Ascending aorta (tissue), 2 donors: Measurements from ENCODE around the gene OR10AD1. TPM values are rescaled to one million over a fixed set of nuclear protein-coding genes. Genes with fewer than 3 reads are reported as not detected.

Source experiments
- DNase-seq, 2 donors: peaks; one replicate each; pipeline ENCODE4 v3.0.0-alpha.2; 2019; ENCODE audit warnings: low spot score in 2 of 2
- H3K27ac ChIP-seq, 2 donors: fragments of 200-600 bp; sonication (generic); one replicate each; pipeline ENCODE4 v1.5.1; 2016 to 2017; ENCODE audit warnings: mild to moderate bottlenecking in 1 of 2
- H3K27me3 ChIP-seq: fragments of 200-600 bp; sonication (generic); one replicate; pipeline ENCODE4 v1.5.1; 2017
- H3K36me3 ChIP-seq, 2 donors: fragments of 200-600 bp; sonication (generic); one replicate each; pipeline ENCODE4 v1.5.1; 2016
- H3K4me1 ChIP-seq, 2 donors: fragments of 200-600 bp; sonication (generic); one replicate each; pipeline ENCODE4 v1.5.1; 2016 to 2017; ENCODE audit warnings: mild to moderate bottlenecking in 1 of 2
- H3K4me3 ChIP-seq, 2 donors: fragments of 200-600 bp; sonication (generic); one replicate each; pipeline ENCODE4 v1.5.1; 2016 to 2017; ENCODE audit warnings: mild to moderate bottlenecking in 1 of 2
- H3K9me3 ChIP-seq, 2 donors: fragments of 200-600 bp; sonication (generic); one replicate each; pipeline ENCODE4 v1.5.1; 2016
- CTCF ChIP-seq, 3 experiments: fragments of 200-600 bp in 2 of 3; fragments of 450-650 bp in 1 of 3; sonication (generic) in 2 of 3; IDR thresholded peaks; one replicate each; pipeline ENCODE4 v1.5.1; 2016 to 2019; ENCODE audit warnings: antibody characterized with exemption in 3 of 3, mild to moderate bottlenecking in 1 of 3, moderate library complexity in 1 of 3
- intact Hi-C: fragments of 100-400 bp; cut with DNase I; formaldehyde crosslinking; loops from one replicate; pipeline ENCODE4 v1.15.1; 2023
- total RNA-seq: library from RNA; depleted of rRNA; stranded (reverse); fragments of >200 nt; gene quantifications from one replicate; pipeline ENCODE4 v1.1.0, GENCODE V29; 2016

The OR10AD1 gene
- total RNA-seq, 1 donor from 2014 or later = not detected

DNA sequence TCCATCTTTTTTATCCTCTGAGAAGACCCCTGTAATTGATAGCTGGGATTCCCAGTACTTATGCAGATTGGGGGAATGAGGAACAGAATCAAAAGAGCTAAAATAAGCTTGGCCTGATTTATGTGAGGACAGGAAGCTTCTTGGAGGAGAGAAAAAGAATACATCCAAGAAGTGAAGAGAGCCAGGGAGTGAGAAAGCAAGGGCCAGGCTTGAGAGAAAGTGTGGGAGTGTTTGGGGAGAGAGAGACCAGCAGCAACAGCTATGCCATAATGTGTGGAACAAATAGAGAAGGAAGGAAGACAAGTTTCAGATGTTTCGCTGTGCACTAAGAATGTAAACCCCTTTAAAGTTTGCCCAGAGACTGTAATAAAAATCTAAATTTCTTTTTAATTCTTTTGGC, 23.6 kb downstream of the OR10AD1 start:
- Histone ChIP-seq H3K9me3 (no peaks in the 10 kb centered on the region), H3K27ac (no peak overlapping the region), H3K4me3 (no peak overlapping the region), H3K36me3 (no peaks in the 10 kb centered on the region), H3K4me1 (peaks cover 4 to 5% of the 10 kb centered on the region in 2 donors), H3K27me3 (no peaks in the 10 kb centered on the region)
- intact Hi-C loops = no loop called here
- TF ChIP-seq CTCF (IDR thresholded peaks at IDR 0.05) = no peak
- no peak for DNase-seq

- DNase-seq = no peak
- Histone ChIP-seq H3K9me3 (no peaks in the 10 kb centered on the region), H3K4me1 (peaks cover 0 to 3% of the 10 kb centered on the region in 2 donors), H3K4me3 (no peak overlapping the region), H3K36me3 (no peaks in the 10 kb centered on the region), H3K27me3 (no peaks in the 10 kb centered on the region), H3K27ac (no peak overlapping the region)
- TF ChIP-seq CTCF (IDR thresholded peaks at IDR 0.05) = no peak
- intact Hi-C loops = no loop called here
Observed at GRCh38 chr12:48177982-48178381, 25.1 kb downstream of the OR10AD1 start.

- intact Hi-C loops = no loop called here
- no peak for TF ChIP-seq CTCF (IDR thresholded peaks at IDR 0.05)
Observed at GRCh38 chr12:48176417-48176751, 26.7 kb downstream of the OR10AD1 start.

DNA sequence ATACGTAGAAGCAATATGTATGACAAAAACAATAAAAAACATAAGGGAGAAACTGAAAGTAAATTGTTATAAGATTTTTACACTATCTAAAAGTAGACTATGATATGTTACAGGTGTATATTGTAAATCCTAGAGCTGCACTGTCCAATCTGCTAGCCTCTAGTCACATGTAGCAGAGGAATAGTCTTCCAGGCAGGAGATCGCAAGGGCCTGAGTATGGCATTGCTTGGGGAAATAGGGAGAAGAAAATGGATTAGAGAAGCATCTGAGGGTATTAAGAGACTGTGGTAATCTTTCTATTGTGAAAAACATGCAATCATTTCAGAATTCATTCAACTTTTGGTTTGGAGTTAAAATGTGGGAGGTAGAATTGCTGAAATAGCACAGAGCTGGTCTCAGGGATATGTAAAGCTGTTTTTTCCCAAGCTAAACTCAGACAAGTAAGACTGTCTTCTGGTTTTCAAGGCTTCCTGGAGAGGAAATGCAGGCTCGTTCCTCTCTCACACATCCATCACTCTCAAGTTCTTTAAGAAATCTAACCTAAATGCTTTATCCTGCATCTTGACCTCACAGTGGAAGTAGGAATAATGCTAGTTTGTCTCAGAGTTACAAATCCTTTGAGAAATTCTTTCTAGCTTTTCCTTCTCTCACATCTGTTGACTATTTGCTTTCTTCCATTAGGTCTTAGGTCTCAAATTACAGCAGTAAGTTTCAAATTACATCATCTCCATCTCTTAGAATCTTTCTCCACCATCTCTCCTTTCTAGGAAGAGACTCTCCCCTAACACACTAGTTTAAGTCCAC, 27.3 kb downstream of the OR10AD1 start:
- Histone ChIP-seq H3K36me3 (no peaks in the 10 kb centered on the region), H3K4me1 (no peaks in the 10 kb centered on the region), H3K27me3 (no peaks in the 10 kb centered on the region), H3K27ac (no peak overlapping the region), H3K4me3 (no peak overlapping the region), H3K9me3 (no peaks in the 10 kb centered on the region)
- DNase-seq = no peak
- no peak for TF ChIP-seq CTCF (IDR thresholded peaks at IDR 0.05)
- intact Hi-C loops = no loop called here

More at GRCh38 chr12:48176417-48176751, 26.7 kb downstream of the OR10AD1 start:
- no peaks in the 10 kb centered on the region for H3K9me3 ChIP-seq
- H3K27me3 ChIP-seq = no peaks in the 10 kb centered on the region
- no peak overlapping the region for H3K27ac ChIP-seq
- DNase-seq = no peak
- H3K4me3 ChIP-seq = no peak overlapping the region
- no peaks in the 10 kb centered on the region for H3K4me1 ChIP-seq
- H3K36me3 ChIP-seq = no peaks in the 10 kb centered on the region

DNA sequence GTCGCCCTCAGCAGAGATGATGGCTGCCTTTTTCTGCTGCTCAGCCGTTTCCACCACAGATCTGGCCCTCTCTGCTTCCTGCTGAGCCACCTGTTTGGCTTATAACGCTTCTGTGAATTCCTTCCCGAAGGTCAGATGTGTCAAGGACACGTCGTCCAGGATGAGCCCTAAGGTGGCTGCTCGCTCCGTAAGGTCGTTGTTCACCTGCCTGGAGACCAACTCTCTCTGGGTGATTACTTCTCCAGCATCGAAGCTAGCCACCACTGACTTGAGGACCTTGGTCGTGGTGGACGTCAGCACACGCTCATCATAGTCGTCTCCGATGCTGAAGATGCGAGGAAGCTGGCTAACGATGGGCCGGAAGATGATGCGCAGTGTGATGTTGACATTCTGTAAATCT, 34.1 kb downstream of the OR10AD1 start:
- no peak overlapping the region for H3K27ac ChIP-seq
- no peaks in the 10 kb centered on the region for H3K36me3 ChIP-seq
- intact Hi-C loops = no loop called here
- DNase-seq = no peak
- H3K4me3 ChIP-seq = no peak overlapping the region
- H3K27me3 ChIP-seq = no peaks in the 10 kb centered on the region
- H3K4me1 ChIP-seq = no peaks in the 10 kb centered on the region
- H3K9me3 ChIP-seq = no peaks in the 10 kb centered on the region
- TF ChIP-seq CTCF (IDR thresholded peaks at IDR 0.05) = no peak
